Type B pancreatic cell (in vitro differentiated cells): ENCODE results near the gene DPP6. TPM values are rescaled to one million over a fixed set of nuclear protein-coding genes. Genes with fewer than 3 reads are reported as not detected.

Source experiments
- DNase-seq: peaks from one replicate; pipeline ENCODE4 v3.0.0; 2021; ENCODE audit warnings: mixed read lengths; ENCODE audit not compliant: unreplicated experiment; ENCODE audit errors: extremely low spot score
- H3K27ac Mint-ChIP-seq: 2 replicates; pipeline ENCODE4 v1.8.0; 2021; ENCODE audit warnings: mild to moderate bottlenecking, mixed read lengths
- H3K27me3 Mint-ChIP-seq: 2 replicates; pipeline ENCODE4 v1.8.0; 2021; ENCODE audit warnings: mixed read lengths
- H3K36me3 Mint-ChIP-seq: 2 replicates; pipeline ENCODE4 v1.8.0; 2021; ENCODE audit warnings: mixed read lengths
- H3K4me1 Mint-ChIP-seq: one replicate; pipeline ENCODE4 v1.8.0; 2021; ENCODE audit warnings: mixed read lengths; ENCODE audit not compliant: unreplicated experiment
- H3K4me3 Mint-ChIP-seq: 2 replicates; pipeline ENCODE4 v1.8.0; 2021; ENCODE audit warnings: mild to moderate bottlenecking, mixed read lengths
- H3K9me3 Mint-ChIP-seq: 2 replicates; pipeline ENCODE4 v1.8.0; 2021; ENCODE audit warnings: mixed read lengths
- CTCF ChIP-seq: fragments of 200-600 bp; sonication (generic); conservative IDR thresholded peaks from 2 replicates; pipeline ENCODE4 v1.5.0; 2021; ENCODE audit warnings: antibody characterized with exemption, mild to moderate bottlenecking
- total RNA-seq: library from RNA; stranded (reverse); gene quantifications from 2 replicates; pipeline ENCODE4 v1.2.1, GENCODE V29; 2021; ENCODE audit warnings: low replicate concordance

Gene DPP6
- total RNA-seq, 1 donor from 2014 or later, result 4.1 TPM

- H3K27ac Mint-ChIP-seq, result no peak overlapping the region
- TF ChIP-seq CTCF, result no peak
- no peaks in the 10 kb centered on the region for H3K9me3 Mint-ChIP-seq
- H3K36me3 Mint-ChIP-seq, result no peaks in the 10 kb centered on the region
- no peak for DNase-seq
- H3K27me3 Mint-ChIP-seq, result no peaks in the 10 kb centered on the region
- no peak overlapping the region for H3K4me3 Mint-ChIP-seq
- H3K4me1 Mint-ChIP-seq, result no peaks in the 10 kb centered on the region
Observed at GRCh38 chr7:154171422-154171821, 119.2 kb downstream of the DPP6 start.

GRCh38 chr7:154172236-154172635, 120.0 kb downstream of the DPP6 start:
- no peak for DNase-seq
- H3K27ac Mint-ChIP-seq, result no peak overlapping the region
- TF ChIP-seq CTCF, result no peak
- H3K36me3 Mint-ChIP-seq, result no peaks in the 10 kb centered on the region
- no peaks in the 10 kb centered on the region for H3K4me1 Mint-ChIP-seq
- no peaks in the 10 kb centered on the region for H3K27me3 Mint-ChIP-seq
- no peak overlapping the region for H3K4me3 Mint-ChIP-seq
- no peaks in the 10 kb centered on the region for H3K9me3 Mint-ChIP-seq

GRCh38 chr7:154177584-154177983, 125.4 kb downstream of the DPP6 start:
- no peak for TF ChIP-seq CTCF
- Mint-ChIP-seq H3K27me3 (peaks cover 18% of the 10 kb centered on the region), H3K4me3 (no peak overlapping the region), H3K9me3 (no peaks in the 10 kb centered on the region), H3K4me1 (no peaks in the 10 kb centered on the region), H3K27ac (no peak overlapping the region), H3K36me3 (no peaks in the 10 kb centered on the region)
- no peak for DNase-seq

DNA sequence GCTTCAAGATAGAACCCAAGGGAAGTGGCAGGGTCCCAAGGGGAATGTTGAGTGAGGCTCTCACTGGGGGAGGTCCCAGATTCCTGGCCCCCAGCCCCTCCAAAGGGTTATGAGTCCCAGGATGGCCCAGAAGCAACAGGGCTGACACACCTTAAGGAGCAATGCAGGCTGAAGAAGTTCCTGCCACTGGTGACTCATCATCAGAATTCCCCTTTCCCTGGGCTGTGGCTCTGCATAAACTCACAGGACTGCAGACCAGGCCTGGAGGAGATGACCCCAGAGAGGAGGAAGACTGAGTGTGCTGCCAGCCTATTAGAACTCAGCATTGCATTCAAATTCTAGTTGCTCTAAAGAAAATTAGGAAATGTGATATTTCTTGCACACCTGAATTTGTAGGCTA, 126.7 kb downstream of the DPP6 start:
- TF ChIP-seq CTCF, result no peak
- H3K27ac Mint-ChIP-seq, result no peak overlapping the region
- H3K4me1 Mint-ChIP-seq, result no peaks in the 10 kb centered on the region
- H3K9me3 Mint-ChIP-seq, result no peaks in the 10 kb centered on the region
- H3K36me3 Mint-ChIP-seq, result no peaks in the 10 kb centered on the region
- no peak overlapping the region for H3K4me3 Mint-ChIP-seq
- DNase-seq, result no peak
- H3K27me3 Mint-ChIP-seq, result peaks cover 31% of the 10 kb centered on the region

- H3K27ac Mint-ChIP-seq, result peak overlapping the region; percentile 17
- TF ChIP-seq CTCF, result no peak
- no peaks in the 10 kb centered on the region for H3K36me3 Mint-ChIP-seq
- no peak for DNase-seq
- H3K9me3 Mint-ChIP-seq, result no peaks in the 10 kb centered on the region
- no peak overlapping the region for H3K4me3 Mint-ChIP-seq
- peaks cover 56% of the 10 kb centered on the region for H3K27me3 Mint-ChIP-seq
- H3K4me1 Mint-ChIP-seq, result no peaks in the 10 kb centered on the region
Observed at GRCh38 chr7:154183482-154183881, 131.3 kb downstream of the DPP6 start.

DNA sequence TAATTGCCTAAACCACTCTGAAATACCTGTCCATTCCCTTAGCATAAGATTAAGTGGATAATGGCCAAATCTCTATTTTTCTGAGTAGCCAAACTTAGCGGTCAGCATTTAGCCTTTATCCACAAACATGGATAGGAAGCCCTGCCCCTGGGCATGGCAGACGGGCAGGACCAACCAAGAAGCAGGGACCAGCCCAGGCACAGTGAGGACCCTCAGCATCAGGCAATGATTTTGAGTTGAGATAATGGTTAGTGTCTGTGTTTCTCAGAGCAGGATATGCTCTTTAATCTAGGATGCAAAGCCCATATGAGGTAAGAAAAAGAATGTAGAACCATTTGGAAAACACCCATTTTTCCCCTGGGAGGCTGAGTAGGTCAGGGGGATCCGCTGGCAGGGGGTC, 131.7 kb downstream of the DPP6 start:
- no peak for DNase-seq
- Mint-ChIP-seq H3K9me3 (no peaks in the 10 kb centered on the region), H3K27ac (no peak overlapping the region), H3K4me3 (no peak overlapping the region), H3K4me1 (no peaks in the 10 kb centered on the region), H3K36me3 (no peaks in the 10 kb centered on the region), H3K27me3 (peaks cover 58% of the 10 kb centered on the region)
- TF ChIP-seq CTCF, result no peak
